ENCODE measurements around the gene SRPRB.

- TF ChIP-seq USF2 (IDR thresholded peaks at IDR 0.05): no peak
- TF ChIP-seq PHF8 (IDR thresholded peaks at IDR 0.05; ENCODE audit: borderline replicate concordance, low read depth): no peak
- no peak for TF ChIP-seq MAFK (IDR thresholded peaks at IDR 0.05; ENCODE audit: partially characterized antibody)
These were observed 22.1 kb downstream of the SRPRB start for GRCh38 chr3:133827684-133828083.

All from A549 (cell line).